HCT116 (cell line): ENCODE measurements around the gene ADCY6. TPM values are rescaled to one million over a fixed set of nuclear protein-coding genes. Genes with fewer than 3 reads are reported as not detected.

ENCODE experiments used
- ATAC-seq: fragments of 200-7000 bp; cut with Tn5 transposase; 2 replicates; pipeline ENCODE4 v1.9.1; 2020; ENCODE audit warnings: mild to moderate bottlenecking, moderate library complexity
- BruUV-seq: library from RNA; stranded (reverse); fragments of 400-500 nt; replicated peaks from 2 replicates; lab custom pipeline; 2021; lab: Mats Ljungman, UMichigan
- CTCF ChIA-PET: fragments of 300-600 bp; sonication (Branson Sonifier 250); formaldehyde crosslinking; loops from one replicate; lab custom pipeline; 2021; ENCODE audit warnings: antibody characterized with exemption; lab: Charles Lee
- POLR2A ChIA-PET: fragments of 300-600, 350-600 bp; sonication (Branson Sonifier 250); formaldehyde crosslinking; loops from one replicate; lab custom pipeline; 2021; ENCODE audit warnings: antibody characterized with exemption; lab: Charles Lee
- RAD21 ChIA-PET, 2 experiments: fragments of 300-600 bp; sonication (Branson Sonifier 250); formaldehyde crosslinking; loops; one replicate each; lab custom pipeline; 2023; ENCODE audit warnings: low total read pairs in 2 of 2; ENCODE audit not compliant: uncharacterized antibody in 2 of 2, unreplicated experiment in 2 of 2, low non-redundant PET in 1 of 2; lab: Charles Lee
- DNase-seq: peaks from one replicate; pipeline ENCODE4 v3.0.0-alpha.2; 2010; ENCODE audit warnings: low read depth, low spot score
- H2AFZ ChIP-seq: fragments of 200-600 bp; shearing (Covaris generic), sonication (generic); 2 replicates; pipeline ENCODE4 v1.6.1; 2017; ENCODE audit warnings: low read depth, mixed run types, mixed read lengths, antibody characterized with exemption, low read length; ENCODE audit not compliant: poor library complexity, severe bottlenecking
- H3K27ac ChIP-seq: 2 replicates; pipeline ENCODE4 v1.5.1; 2012; ENCODE audit warnings: low read depth, low read length
- H3K27me3 ChIP-seq: fragments of 200-600 bp; sonication (generic); 2 replicates; pipeline ENCODE4 v1.6.1; 2016; ENCODE audit warnings: mixed run types, low read length, mixed read lengths; ENCODE audit not compliant: insufficient read depth
- H3K36me3 ChIP-seq, 2 experiments: fragments of 200-500 bp in 1 of 2; fragments of 200-600 bp in 1 of 2; sonication (Bioruptor generic) in 1 of 2; sonication (generic) in 1 of 2; 2 replicates each; pipeline versions ENCODE4 v1.5.1 to v1.6.1; 2014 to 2016; ENCODE audit warnings: low read length in 2 of 2, inconsistent platforms in 1 of 2, mixed read lengths in 1 of 2, mixed run types in 1 of 2; ENCODE audit not compliant: insufficient read depth in 2 of 2, control insufficient read depth in 1 of 2
- H3K4me1 ChIP-seq, 2 experiments: fragments of 200-600 bp in 1 of 2; sonication (generic) in 1 of 2; 2 replicates each; pipeline versions ENCODE4 v1.5.1 to v1.6.1; 2012 to 2017; ENCODE audit warnings: low read length in 2 of 2, inconsistent platforms in 1 of 2, mild to moderate bottlenecking in 1 of 2, mixed read lengths in 1 of 2, mixed run types in 1 of 2, moderate library complexity in 1 of 2; ENCODE audit not compliant: insufficient read depth in 2 of 2, control insufficient read depth in 1 of 2
- H3K4me2 ChIP-seq: fragments of 200-600 bp; sonication (generic); 2 replicates; pipeline ENCODE4 v1.6.1; 2017; ENCODE audit warnings: mixed run types, low read length, mixed read lengths
- H3K4me3 ChIP-seq, 2 experiments: fragments of 200-600 bp in 1 of 2; sonication (generic) in 1 of 2; replicated peaks in 1 of 2; 2 replicates each; pipeline ENCODE4 v1.5.1; 2011 to 2016; ENCODE audit warnings: low read length in 2 of 2, control low read depth in 1 of 2, low read depth in 1 of 2, mild to moderate bottlenecking in 1 of 2, mixed read lengths in 1 of 2, mixed run types in 1 of 2
- H3K79me2 ChIP-seq: fragments of 200-600 bp; sonication (generic); 2 replicates; pipeline ENCODE4 v1.6.1; 2017; ENCODE audit warnings: mild to moderate bottlenecking, mixed run types, low read length, moderate library complexity, mixed read lengths; ENCODE audit not compliant: insufficient read depth
- H3K9ac ChIP-seq: fragments of 200-600 bp; sonication (generic); 2 replicates; pipeline ENCODE4 v1.6.1; 2016; ENCODE audit warnings: low read length, mixed read lengths
- H3K9me2 ChIP-seq: fragments of 200-600 bp; sonication (generic), shearing (Covaris generic); 2 replicates; pipeline ENCODE4 v1.6.1; 2017; ENCODE audit warnings: mixed run types, mild to moderate bottlenecking, moderate library complexity; ENCODE audit not compliant: insufficient read depth
- H3K9me3 ChIP-seq, 2 experiments: fragments of 200-500 bp in 1 of 2; fragments of 200-600 bp in 1 of 2; sonication (Bioruptor generic) in 1 of 2; sonication (generic) in 1 of 2; 2 replicates each; pipeline ENCODE4 v1.6.1; 2014 to 2017; ENCODE audit warnings: low read length in 2 of 2, mixed read lengths in 2 of 2, inconsistent platforms in 1 of 2, low read depth in 1 of 2, mild to moderate bottlenecking in 1 of 2, mixed run types in 1 of 2, moderate library complexity in 1 of 2; ENCODE audit not compliant: control insufficient read depth in 1 of 2, insufficient read depth in 1 of 2
- H4K20me1 ChIP-seq: fragments of 200-600 bp; sonication (generic), shearing (Covaris generic); 2 replicates; pipeline ENCODE4 v1.6.1; 2017; ENCODE audit warnings: mixed run types, mild to moderate bottlenecking, moderate library complexity; ENCODE audit not compliant: insufficient read depth
- CEBPB ChIP-seq: IDR thresholded peaks from 2 replicates; pipeline ENCODE4 v1.6.1; 2012; ENCODE audit warnings: low read depth
- EGR1 ChIP-seq: IDR thresholded peaks from 2 replicates; pipeline ENCODE4 v1.6.1; 2012; ENCODE audit warnings: low read depth
- ELF1 ChIP-seq: IDR thresholded peaks from 2 replicates; pipeline ENCODE4 v1.6.1; 2012; ENCODE audit warnings: low read depth, borderline replicate concordance
- EZH2 ChIP-seq: fragments of 200-600 bp; sonication (generic); IDR thresholded peaks from 2 replicates; pipeline ENCODE4 v1.6.1; 2017; ENCODE audit warnings: antibody characterized with exemption, mixed run types
- FOSL1 ChIP-seq: IDR thresholded peaks from 2 replicates; pipeline ENCODE4 v1.6.1; 2012; ENCODE audit warnings: low read depth
- JUND ChIP-seq: IDR thresholded peaks from 2 replicates; pipeline ENCODE4 v1.6.1; 2012
- POLR2A ChIP-seq: IDR thresholded peaks from 2 replicates; pipeline ENCODE4 v1.7.0; 2011; ENCODE audit warnings: borderline replicate concordance; ENCODE audit not compliant: insufficient read depth, insufficient read length; ENCODE audit errors: extremely low read depth
- POLR2AphosphoS5 ChIP-seq: IDR thresholded peaks from 2 replicates; pipeline ENCODE4 v1.6.1; 2011; ENCODE audit warnings: mild to moderate bottlenecking, low read depth, low read length, moderate library complexity
- SIN3A ChIP-seq: IDR thresholded peaks from 2 replicates; pipeline ENCODE4 v1.6.1; 2012; ENCODE audit warnings: low read depth
- SP1 ChIP-seq: IDR thresholded peaks from 2 replicates; pipeline ENCODE4 v1.6.1; 2012; ENCODE audit warnings: low read depth
- SRF ChIP-seq: IDR thresholded peaks from 2 replicates; pipeline ENCODE4 v1.6.1; 2012; ENCODE audit warnings: low read depth
- ZFX ChIP-seq: fragments of 450-650 bp; IDR thresholded peaks from 2 replicates; pipeline ENCODE4 v1.6.1; 2017
- intact Hi-C: fragments of 100-400 bp; cut with micrococcal nuclease; formaldehyde crosslinking; loops from 2 replicates; pipeline ENCODE4 v1.10.0; 2022
- total RNA-seq: library from RNA; stranded (reverse); gene quantifications from one replicate; pipeline ENCODE4 v1.2.1, GENCODE V29; 2021; ENCODE audit not compliant: unreplicated experiment
- TF ChIP-seq, protein P1 (sequence below), 3 experiments: fragments of 200-600 bp in 1 of 3; sonication (generic) in 1 of 3; IDR thresholded peaks in 2 of 3; conservative IDR thresholded peaks in 1 of 3; 2 replicates each; pipeline ENCODE4 v1.5.1; 2012 to 2017; ENCODE audit warnings: low read depth in 2 of 3, low read length in 2 of 3, antibody characterized with exemption in 1 of 3, borderline replicate concordance in 1 of 3, control low read depth in 1 of 3, mild to moderate bottlenecking in 1 of 3, mixed read lengths in 1 of 3, mixed run types in 1 of 3, moderate library complexity in 1 of 3; ENCODE audit not compliant: insufficient read depth in 1 of 3
- TF ChIP-seq, protein P2 (sequence below): IDR thresholded peaks from 2 replicates; pipeline ENCODE4 v1.6.1; 2012; ENCODE audit warnings: low read depth
- TF ChIP-seq, protein P3 (sequence below): IDR thresholded peaks from 2 replicates; pipeline ENCODE4 v1.6.1; 2012

The ADCY6 gene
- total RNA-seq, 1 experiment from 2014 or later: 24.9 TPM

DNA sequence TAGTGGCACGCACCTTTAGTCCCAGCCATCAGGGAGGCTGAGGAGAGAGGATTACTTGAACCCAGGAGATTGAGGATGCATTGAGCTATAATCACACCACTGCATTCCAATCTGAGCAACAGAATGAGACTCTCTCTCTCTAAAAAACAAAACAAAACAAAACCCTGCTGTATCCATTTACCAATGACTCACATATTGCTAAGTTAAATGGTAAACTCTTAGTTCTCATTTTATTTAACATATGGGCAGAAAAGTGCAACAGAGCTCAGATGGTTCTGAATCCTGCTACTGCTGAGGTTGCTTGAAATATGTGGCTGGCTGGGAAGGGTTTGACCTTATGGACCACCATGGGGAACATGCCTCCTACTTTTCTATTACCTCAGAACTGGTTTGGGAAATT lies 38.7 kb downstream of the ADCY6 start (continued):
- TF ChIP-seq, protein P1, sequence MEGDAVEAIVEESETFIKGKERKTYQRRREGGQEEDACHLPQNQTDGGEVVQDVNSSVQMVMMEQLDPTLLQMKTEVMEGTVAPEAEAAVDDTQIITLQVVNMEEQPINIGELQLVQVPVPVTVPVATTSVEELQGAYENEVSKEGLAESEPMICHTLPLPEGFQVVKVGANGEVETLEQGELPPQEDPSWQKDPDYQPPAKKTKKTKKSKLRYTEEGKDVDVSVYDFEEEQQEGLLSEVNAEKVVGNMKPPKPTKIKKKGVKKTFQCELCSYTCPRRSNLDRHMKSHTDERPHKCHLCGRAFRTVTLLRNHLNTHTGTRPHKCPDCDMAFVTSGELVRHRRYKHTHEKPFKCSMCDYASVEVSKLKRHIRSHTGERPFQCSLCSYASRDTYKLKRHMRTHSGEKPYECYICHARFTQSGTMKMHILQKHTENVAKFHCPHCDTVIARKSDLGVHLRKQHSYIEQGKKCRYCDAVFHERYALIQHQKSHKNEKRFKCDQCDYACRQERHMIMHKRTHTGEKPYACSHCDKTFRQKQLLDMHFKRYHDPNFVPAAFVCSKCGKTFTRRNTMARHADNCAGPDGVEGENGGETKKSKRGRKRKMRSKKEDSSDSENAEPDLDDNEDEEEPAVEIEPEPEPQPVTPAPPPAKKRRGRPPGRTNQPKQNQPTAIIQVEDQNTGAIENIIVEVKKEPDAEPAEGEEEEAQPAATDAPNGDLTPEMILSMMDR (IDR thresholded peaks at IDR 0.05 in 2 of 3, conservative IDR thresholded peaks at IDR 0.05 in 1 of 3; ENCODE audit: borderline replicate concordance in 1 of 3, insufficient read depth in 1 of 3, low read depth in 2 of 3, low read length in 2 of 3): no peak
- TF ChIP-seq POLR2A (no peak), CEBPB (no peak), SP1 (no peak), ELF1 (no peak)

DNA sequence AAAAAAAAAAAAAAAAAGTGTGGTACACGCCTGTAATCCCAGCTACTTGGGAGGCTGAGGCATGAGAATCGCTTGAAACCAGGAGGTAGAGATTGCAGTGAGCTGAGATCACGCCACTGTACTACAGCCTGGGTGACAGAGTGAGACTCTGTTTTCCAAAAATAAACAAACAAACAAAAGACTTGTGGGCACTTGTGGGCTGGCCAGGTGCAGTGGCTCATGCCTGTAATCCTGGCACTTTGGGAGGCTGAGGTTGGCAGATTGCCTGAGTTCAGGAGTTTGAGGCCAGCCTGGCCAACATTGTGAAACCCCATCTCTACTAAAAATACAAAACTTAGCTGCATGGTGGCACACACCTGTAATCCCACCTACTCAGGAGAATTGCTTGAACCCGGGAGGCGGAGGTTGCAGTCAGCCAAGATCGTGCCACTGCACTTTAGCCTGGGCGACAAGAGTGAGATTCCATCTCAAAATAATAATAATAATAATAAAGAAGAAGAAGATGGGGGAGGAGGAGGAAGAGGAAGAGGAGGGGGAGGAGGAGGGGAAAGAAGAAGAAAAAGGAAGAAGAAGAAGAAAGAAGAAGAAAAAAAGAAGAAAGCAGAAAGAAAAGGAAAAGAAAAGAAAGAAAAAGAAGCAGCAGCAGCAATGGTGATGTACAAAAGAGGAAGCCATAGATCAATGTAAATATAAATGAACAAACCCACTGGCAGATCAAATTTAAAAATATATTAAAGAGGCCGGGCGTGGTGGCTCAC lies 44.5 kb downstream of the ADCY6 start:
- CTCF ChIA-PET: no interaction called here
- ATAC-seq: no peak
- H3K27ac ChIP-seq: no peak overlapping the region

More for the DNA sequence above, 44.5 kb downstream of the ADCY6 start:
- no peaks in the 10 kb centered on the region for H3K9me3 ChIP-seq
- H3K4me3 ChIP-seq: no peak overlapping the region
- intact Hi-C loops: no loop called here
- H3K4me1 ChIP-seq: no peaks in the 10 kb centered on the region
- ChIA-PET RAD21 (no interaction called here), POLR2A (no interaction called here)
- no peaks in the 10 kb centered on the region for H3K9me2 ChIP-seq
- no peaks in the 10 kb centered on the region for H3K36me3 ChIP-seq
- TF ChIP-seq SRF (no peak), POLR2AphosphoS5 (no peak), SIN3A (no peak), FOSL1 (no peak), SP1 (no peak), EGR1 (no peak), ZFX (no peak), EZH2 (no peak), ELF1 (no peak), JUND (no peak)
- TF ChIP-seq, protein P2, sequence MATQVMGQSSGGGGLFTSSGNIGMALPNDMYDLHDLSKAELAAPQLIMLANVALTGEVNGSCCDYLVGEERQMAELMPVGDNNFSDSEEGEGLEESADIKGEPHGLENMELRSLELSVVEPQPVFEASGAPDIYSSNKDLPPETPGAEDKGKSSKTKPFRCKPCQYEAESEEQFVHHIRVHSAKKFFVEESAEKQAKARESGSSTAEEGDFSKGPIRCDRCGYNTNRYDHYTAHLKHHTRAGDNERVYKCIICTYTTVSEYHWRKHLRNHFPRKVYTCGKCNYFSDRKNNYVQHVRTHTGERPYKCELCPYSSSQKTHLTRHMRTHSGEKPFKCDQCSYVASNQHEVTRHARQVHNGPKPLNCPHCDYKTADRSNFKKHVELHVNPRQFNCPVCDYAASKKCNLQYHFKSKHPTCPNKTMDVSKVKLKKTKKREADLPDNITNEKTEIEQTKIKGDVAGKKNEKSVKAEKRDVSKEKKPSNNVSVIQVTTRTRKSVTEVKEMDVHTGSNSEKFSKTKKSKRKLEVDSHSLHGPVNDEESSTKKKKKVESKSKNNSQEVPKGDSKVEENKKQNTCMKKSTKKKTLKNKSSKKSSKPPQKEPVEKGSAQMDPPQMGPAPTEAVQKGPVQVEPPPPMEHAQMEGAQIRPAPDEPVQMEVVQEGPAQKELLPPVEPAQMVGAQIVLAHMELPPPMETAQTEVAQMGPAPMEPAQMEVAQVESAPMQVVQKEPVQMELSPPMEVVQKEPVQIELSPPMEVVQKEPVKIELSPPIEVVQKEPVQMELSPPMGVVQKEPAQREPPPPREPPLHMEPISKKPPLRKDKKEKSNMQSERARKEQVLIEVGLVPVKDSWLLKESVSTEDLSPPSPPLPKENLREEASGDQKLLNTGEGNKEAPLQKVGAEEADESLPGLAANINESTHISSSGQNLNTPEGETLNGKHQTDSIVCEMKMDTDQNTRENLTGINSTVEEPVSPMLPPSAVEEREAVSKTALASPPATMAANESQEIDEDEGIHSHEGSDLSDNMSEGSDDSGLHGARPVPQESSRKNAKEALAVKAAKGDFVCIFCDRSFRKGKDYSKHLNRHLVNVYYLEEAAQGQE: no peak
- TF ChIP-seq, protein P3, sequence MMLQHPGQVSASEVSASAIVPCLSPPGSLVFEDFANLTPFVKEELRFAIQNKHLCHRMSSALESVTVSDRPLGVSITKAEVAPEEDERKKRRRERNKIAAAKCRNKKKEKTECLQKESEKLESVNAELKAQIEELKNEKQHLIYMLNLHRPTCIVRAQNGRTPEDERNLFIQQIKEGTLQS: no peak
- TF ChIP-seq, all 23 proteins: peak for 0
- H3K79me2 ChIP-seq: no peaks in the 10 kb centered on the region
- no peak overlapping the region for H3K4me2 ChIP-seq
- H3K27me3 ChIP-seq: no peaks in the 10 kb centered on the region
- no peak for DNase-seq
- no peak overlapping the region for H2AFZ ChIP-seq
- H4K20me1 ChIP-seq: no peaks in the 10 kb centered on the region
- no TSS peak for BruUV-seq
- H3K9ac ChIP-seq: no peak overlapping the region
